ENCODE measurements around the gene XKR7. TPM values are rescaled to one million over a fixed set of nuclear protein-coding genes. Genes with fewer than 3 reads are reported as not detected.

XKR7 gene
- total RNA-seq, 1 experiment from 2014 or later, result 1.3 TPM

DNA sequence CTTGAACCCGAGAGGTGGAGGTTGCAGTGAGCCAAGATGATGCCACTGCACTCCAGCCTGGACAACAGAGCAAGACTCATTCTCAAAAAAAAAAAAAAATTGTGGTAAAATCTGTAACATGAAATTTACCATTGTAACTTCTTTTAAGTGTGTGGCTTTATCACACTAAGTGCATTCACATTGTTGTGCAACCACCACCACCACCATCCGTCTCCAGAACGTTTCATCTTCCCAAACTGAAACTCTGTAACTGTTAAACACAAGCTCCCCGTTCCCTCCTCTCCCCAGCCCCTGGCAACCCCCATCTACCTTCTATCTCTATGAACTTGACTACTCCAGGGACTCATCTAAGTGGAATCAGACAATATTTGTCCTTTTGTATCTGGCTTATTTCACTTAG, 45.8 kb upstream of the XKR7 start:
- TF ChIP-seq, protein P1, sequence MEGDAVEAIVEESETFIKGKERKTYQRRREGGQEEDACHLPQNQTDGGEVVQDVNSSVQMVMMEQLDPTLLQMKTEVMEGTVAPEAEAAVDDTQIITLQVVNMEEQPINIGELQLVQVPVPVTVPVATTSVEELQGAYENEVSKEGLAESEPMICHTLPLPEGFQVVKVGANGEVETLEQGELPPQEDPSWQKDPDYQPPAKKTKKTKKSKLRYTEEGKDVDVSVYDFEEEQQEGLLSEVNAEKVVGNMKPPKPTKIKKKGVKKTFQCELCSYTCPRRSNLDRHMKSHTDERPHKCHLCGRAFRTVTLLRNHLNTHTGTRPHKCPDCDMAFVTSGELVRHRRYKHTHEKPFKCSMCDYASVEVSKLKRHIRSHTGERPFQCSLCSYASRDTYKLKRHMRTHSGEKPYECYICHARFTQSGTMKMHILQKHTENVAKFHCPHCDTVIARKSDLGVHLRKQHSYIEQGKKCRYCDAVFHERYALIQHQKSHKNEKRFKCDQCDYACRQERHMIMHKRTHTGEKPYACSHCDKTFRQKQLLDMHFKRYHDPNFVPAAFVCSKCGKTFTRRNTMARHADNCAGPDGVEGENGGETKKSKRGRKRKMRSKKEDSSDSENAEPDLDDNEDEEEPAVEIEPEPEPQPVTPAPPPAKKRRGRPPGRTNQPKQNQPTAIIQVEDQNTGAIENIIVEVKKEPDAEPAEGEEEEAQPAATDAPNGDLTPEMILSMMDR (conservative IDR thresholded peaks at IDR 0.05), result no peak

More for the DNA sequence above, 45.8 kb upstream of the XKR7 start:
- Histone ChIP-seq H4K91ac (ENCODE audit: insufficient read length, low read depth, low read length) (no peak overlapping the region), H2BK20ac (ENCODE audit: low read depth, low read length, poor library complexity, severe bottlenecking) (no peak overlapping the region), H3K79me2 (ENCODE audit: insufficient read depth, low read length) (no peaks in the 10 kb centered on the region), H2AFZ (ENCODE audit: low read length) (no peak overlapping the region), H3K56ac (ENCODE audit: insufficient read length, low read depth, low read length) (no peak overlapping the region), H3K9ac (ENCODE audit: extremely low read depth, insufficient read length, low read length) (no peak overlapping the region), H3K9me3 (ENCODE audit: control insufficient read depth, low read depth, low read length) (no peaks in the 10 kb centered on the region), H3K27ac (ENCODE audit: insufficient read length, low read depth, low read length) (no peak overlapping the region), H3K23ac (ENCODE audit: insufficient read length, low read depth, low read length) (no peak overlapping the region), H2BK120ac (ENCODE audit: low read depth, low read length, poor library complexity, severe bottlenecking) (no peak overlapping the region), H3K14ac (ENCODE audit: insufficient read depth, low read length) (no peak overlapping the region), H3K4ac (ENCODE audit: low read depth, low read length) (no peak overlapping the region), H2BK15ac (ENCODE audit: low read depth, low read length) (no peak overlapping the region), H3K79me1 (ENCODE audit: insufficient read depth, low read depth, low read length, poor library complexity, severe bottlenecking) (no peaks in the 10 kb centered on the region), H4K5ac (ENCODE audit: insufficient read length, low read depth, low read length) (no peak overlapping the region), H3T11ph (ENCODE audit: low read length) (no peak overlapping the region), H2BK12ac (ENCODE audit: insufficient read length, low read depth, low read length) (no peak overlapping the region), H3K27me3 (ENCODE audit: insufficient read depth, low read length) (no peaks in the 10 kb centered on the region), H3K4me1 (ENCODE audit: insufficient read depth, low read length) (no peaks in the 10 kb centered on the region; the same call in 1 of the 2 replicates), H2AK5ac (ENCODE audit: insufficient read length, low read length) (no peak overlapping the region), H3K23me2 (ENCODE audit: insufficient read length, low read depth, low read length, poor library complexity, severe bottlenecking) (no peaks in the 10 kb centered on the region), H4K8ac (replicated peaks; ENCODE audit: insufficient read length, low read depth, low read length) (no peak overlapping the region), H4K20me1 (ENCODE audit: control insufficient read depth, insufficient read depth, insufficient read length) (no peaks in the 10 kb centered on the region), H3K18ac (ENCODE audit: insufficient read length, low read depth, low read length) (no peak overlapping the region), H3K4me2 (ENCODE audit: insufficient read depth, insufficient read length, low read length) (no peak overlapping the region), H2BK5ac (ENCODE audit: insufficient read length, low read length) (no peak overlapping the region)
- no CpG with 5 or more reads among the region's 4 CpGs for WGBS (ENCODE audit: extremely low coverage, insufficient read length, low lambda C conversion rate)
- peaks cover 2% of the 10 kb centered on the region for H3K27me3 Mint-ChIP-seq (ENCODE audit: low read depth)
- no peak for DNase-seq
- peaks cover 0 to 3% (median 0%) of the 10 kb centered on the region in 3 experiments; a peak in 1 of 7 replicates for H3K36me3 Mint-ChIP-seq (ENCODE audit: insufficient read depth in 1 of 3, low read depth in 3 of 3)
- H3K27ac Mint-ChIP-seq, result no peak overlapping the region
- H3K4me1 Mint-ChIP-seq, result peaks cover 52 to 58% of the 10 kb centered on the region in 2 experiments
- no peak overlapping the region for H3K4me3 Mint-ChIP-seq
- H3K9me3 Mint-ChIP-seq, result peaks cover 0 to 7% of the 10 kb centered on the region in 2 experiments; a peak in 1 of 5 replicates

Data from H9 (cell line).